Measurements from ENCODE around the gene TIGD4. TPM values are rescaled to one million over a fixed set of nuclear protein-coding genes. Genes with fewer than 3 reads are reported as not detected.
A peak's percentile ranks its signal among the peaks of the same experiment; 100 is the strongest.

Gene TIGD4
- total RNA-seq, 4 donors from 2014 or later: 0.57 to 0.94 TPM; not detected in 2

DNA sequence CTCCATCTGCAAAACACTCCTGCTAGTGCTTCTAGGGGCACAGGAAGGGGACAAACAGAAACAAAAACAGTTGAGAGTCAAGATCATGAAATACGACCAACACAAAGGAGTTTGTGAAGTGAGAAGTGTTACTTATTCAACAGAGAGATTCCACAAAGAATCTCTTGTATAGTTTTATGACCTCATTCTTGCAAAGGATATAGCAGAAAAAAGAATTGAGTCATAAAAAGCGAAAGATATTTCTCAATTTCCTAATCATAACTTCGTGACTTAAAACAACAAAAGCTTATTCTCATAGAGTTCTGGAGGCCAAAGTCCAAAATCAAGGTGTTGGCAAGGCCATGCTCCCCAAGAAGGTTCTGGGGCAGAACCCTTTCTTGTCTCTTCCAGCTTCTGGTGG lies 40.7 kb downstream of the TIGD4 start:
- H3K27ac ChIP-seq: no peak overlapping the region
- no peak for DNase-seq

DNA sequence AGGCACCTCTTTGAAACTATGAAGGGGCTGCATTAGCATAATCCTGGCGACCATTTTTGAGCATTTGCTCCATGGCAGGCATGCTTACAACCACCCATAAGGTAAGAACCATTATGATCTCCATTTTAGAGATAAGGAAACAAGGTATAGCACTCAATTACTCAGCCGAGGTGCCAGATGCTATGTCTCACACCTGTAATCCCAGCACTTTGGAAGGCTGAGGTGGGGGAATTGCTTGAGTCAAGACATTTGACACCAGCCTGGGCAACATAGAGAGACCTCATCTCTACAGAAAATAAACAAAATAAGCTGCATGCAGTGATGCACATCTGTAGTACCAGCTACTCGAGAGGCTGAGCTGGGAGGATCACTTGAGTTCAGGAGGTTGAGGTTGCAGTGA lies 43.6 kb downstream of the TIGD4 start:
- peaks cover 0 to 9% (median 0%) of the 10 kb centered on the region in 4 donors for H3K4me1 ChIP-seq
- H3K4me3 ChIP-seq: no peak overlapping the region
- DNase-seq: no peak
- H3K27ac ChIP-seq: no peak overlapping the region
- no peaks in the 10 kb centered on the region for H3K9me3 ChIP-seq
- H3K27me3 ChIP-seq: no peaks in the 10 kb centered on the region
- no peak for TF ChIP-seq POLR2A (IDR thresholded peaks at IDR 0.05)
- TF ChIP-seq, protein P1, sequence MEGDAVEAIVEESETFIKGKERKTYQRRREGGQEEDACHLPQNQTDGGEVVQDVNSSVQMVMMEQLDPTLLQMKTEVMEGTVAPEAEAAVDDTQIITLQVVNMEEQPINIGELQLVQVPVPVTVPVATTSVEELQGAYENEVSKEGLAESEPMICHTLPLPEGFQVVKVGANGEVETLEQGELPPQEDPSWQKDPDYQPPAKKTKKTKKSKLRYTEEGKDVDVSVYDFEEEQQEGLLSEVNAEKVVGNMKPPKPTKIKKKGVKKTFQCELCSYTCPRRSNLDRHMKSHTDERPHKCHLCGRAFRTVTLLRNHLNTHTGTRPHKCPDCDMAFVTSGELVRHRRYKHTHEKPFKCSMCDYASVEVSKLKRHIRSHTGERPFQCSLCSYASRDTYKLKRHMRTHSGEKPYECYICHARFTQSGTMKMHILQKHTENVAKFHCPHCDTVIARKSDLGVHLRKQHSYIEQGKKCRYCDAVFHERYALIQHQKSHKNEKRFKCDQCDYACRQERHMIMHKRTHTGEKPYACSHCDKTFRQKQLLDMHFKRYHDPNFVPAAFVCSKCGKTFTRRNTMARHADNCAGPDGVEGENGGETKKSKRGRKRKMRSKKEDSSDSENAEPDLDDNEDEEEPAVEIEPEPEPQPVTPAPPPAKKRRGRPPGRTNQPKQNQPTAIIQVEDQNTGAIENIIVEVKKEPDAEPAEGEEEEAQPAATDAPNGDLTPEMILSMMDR (IDR thresholded peaks at IDR 0.05): no peak
- H3K36me3 ChIP-seq: no peaks in the 10 kb centered on the region

More for the DNA sequence above, 40.7 kb downstream of the TIGD4 start:
- no peaks in the 10 kb centered on the region for H3K9me3 ChIP-seq
- H3K36me3 ChIP-seq: no peaks in the 10 kb centered on the region
- no peak overlapping the region for H3K4me3 ChIP-seq
- peaks cover 0 to 9% (median 0%) of the 10 kb centered on the region in 4 donors for H3K4me1 ChIP-seq
- H3K27me3 ChIP-seq: no peaks in the 10 kb centered on the region
- TF ChIP-seq POLR2A (IDR thresholded peaks at IDR 0.05): no peak
- TF ChIP-seq, protein P1 (IDR thresholded peaks at IDR 0.05): no peak

DNA sequence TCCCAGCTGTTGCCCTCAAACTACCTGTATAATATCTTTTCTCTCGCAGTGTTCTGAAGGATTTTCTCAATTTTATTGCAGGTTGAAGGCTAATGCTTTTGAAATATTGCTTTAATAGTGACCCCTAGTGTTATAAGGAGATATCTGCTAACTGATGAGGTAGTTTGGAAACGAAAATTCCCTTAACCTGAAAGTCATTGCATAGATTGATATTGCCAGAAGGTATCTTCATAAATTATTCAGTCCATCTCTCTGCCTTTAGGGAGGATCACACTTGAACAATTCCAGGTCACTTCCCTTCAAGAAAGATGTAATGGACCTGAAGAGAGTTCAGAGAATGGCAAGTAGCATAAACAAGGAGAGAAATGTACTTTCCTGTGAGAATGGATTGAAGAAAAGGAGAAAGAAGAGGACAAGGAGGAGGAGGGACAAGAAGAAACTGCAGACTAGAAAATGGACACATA lies 44.1 kb downstream of the TIGD4 start:
- TF ChIP-seq, protein P1 (IDR thresholded peaks at IDR 0.05): peak; percentile 39 to 80 (median 68)
- TF ChIP-seq POLR2A (IDR thresholded peaks at IDR 0.05): no peak
- Histone ChIP-seq H3K4me3 (no peak overlapping the region), H3K36me3 (no peaks in the 10 kb centered on the region), H3K4me1 (peaks cover 0 to 9% (median 0%) of the 10 kb centered on the region in 4 donors), H3K27ac (no peak overlapping the region), H3K27me3 (no peaks in the 10 kb centered on the region), H3K9me3 (no peaks in the 10 kb centered on the region)
- no peak for DNase-seq

DNA sequence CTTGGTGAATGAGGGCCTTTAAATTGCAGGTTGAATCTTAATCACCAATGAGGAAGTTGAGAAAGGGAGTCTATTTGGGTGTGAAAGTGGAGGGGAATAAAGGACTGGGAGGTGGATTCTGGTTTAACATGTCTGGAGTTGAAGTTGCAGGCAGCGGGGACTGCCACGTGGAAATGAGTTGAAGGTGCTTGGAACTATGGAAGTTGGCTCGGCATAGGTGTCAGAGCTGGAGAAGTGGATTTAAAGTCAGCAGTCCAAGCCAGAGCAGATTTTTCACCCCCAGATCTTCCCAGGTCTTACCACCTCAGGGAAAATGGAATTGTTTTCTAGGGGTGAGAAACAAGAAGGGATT lies 44.9 kb downstream of the TIGD4 start:
- no peak for DNase-seq
- H3K4me1 ChIP-seq: peaks cover 0 to 9% (median 0%) of the 10 kb centered on the region in 4 donors
- H3K4me3 ChIP-seq: no peak overlapping the region
- H3K36me3 ChIP-seq: no peaks in the 10 kb centered on the region
- H3K27ac ChIP-seq: no peak overlapping the region
- TF ChIP-seq POLR2A (IDR thresholded peaks at IDR 0.05): no peak
- TF ChIP-seq, protein P1 (IDR thresholded peaks at IDR 0.05): no peak
- no peaks in the 10 kb centered on the region for H3K9me3 ChIP-seq
- H3K27me3 ChIP-seq: no peaks in the 10 kb centered on the region

DNA sequence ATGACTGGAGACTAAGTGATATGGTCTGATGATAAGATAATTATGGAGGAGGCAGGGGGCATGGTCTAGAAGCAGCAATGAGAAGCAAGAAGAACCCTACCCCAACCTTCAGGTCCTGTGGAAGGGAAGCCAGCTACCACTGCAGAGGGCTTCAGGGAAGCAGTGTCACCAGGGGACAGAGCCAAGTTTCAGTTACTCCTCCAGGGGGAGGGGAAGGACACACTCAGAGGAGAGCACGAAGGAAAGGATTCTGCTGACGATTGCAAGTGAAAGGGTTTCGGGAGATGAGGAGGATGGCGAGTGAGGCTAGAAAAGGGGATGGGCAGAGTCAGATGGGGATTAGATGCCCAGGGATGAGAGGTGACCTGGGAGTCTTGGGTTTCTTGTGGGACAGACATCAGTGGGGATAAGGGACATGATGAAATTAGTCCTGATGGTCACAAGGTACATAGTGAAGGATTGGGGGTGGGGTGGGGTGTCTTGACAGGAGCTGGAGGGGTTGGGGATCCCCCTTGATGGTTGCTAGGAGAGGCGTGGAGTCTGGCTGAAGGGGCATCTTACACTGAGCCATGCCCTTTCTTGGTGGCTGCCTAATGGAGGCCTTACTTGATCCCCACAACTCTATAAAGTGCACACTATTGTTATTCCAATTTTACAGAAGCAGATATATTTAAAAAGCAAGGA lies 45.4 kb downstream of the TIGD4 start:
- H3K4me1 ChIP-seq: peaks cover 0 to 9% (median 0%) of the 10 kb centered on the region in 4 donors
- H3K4me3 ChIP-seq: no peak overlapping the region
- no peak overlapping the region for H3K27ac ChIP-seq
- no peak for TF ChIP-seq POLR2A (IDR thresholded peaks at IDR 0.05)
- TF ChIP-seq, protein P1 (IDR thresholded peaks at IDR 0.05): no peak
- H3K9me3 ChIP-seq: no peaks in the 10 kb centered on the region
- H3K27me3 ChIP-seq: no peaks in the 10 kb centered on the region
- no peak for DNase-seq
- no peaks in the 10 kb centered on the region for H3K36me3 ChIP-seq

Measured in Peyer's patch (tissue), 4 donors.